DOHH2 (cell line): ENCODE data around the gene PPP1R3F.

ENCODE experiments used
- EZH2phosphoT487 ChIP-seq: fragments of 200-600 bp; sonication (generic); IDR thresholded peaks from 2 replicates; pipeline ENCODE4 v1.6.1; 2017; ENCODE audit warnings: borderline replicate concordance, mild to moderate bottlenecking, antibody characterized with exemption, low read length, moderate library complexity, mixed read lengths
- TF ChIP-seq, protein P1 (sequence below): fragments of 200-600 bp; sonication (generic); IDR thresholded peaks from one replicate; pipeline ENCODE4 v1.5.1; 2014; ENCODE audit warnings: antibody characterized with exemption, mild to moderate bottlenecking, low read depth, low read length; ENCODE audit not compliant: poor library complexity, severe bottlenecking

DNA sequence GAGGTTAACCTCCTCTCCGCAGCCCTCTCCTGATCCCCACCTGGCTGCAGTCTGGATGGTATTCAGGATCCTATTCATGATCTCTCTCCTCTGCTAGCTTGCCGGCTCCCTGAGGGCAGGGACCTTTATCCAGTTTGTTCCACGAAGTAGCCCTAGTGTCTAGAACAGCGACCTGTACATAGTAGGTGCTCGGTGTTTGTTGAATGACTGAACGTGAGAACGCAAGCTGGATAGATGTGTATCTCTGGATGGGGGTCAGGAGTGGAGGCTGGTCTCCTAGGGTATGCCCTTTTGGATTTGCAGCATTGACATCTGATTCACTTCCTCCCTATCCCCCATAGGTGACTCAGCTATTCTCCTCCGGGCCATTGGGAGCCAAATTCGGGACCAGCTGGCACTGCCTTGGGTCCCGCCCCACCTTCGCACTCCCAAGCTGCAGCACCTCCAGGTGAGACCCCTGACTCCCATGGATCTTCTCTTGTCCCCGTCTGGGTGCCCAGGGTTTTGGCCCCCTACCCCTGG is 27.0 kb upstream of the PPP1R3F start:
- TF ChIP-seq, protein P1, sequence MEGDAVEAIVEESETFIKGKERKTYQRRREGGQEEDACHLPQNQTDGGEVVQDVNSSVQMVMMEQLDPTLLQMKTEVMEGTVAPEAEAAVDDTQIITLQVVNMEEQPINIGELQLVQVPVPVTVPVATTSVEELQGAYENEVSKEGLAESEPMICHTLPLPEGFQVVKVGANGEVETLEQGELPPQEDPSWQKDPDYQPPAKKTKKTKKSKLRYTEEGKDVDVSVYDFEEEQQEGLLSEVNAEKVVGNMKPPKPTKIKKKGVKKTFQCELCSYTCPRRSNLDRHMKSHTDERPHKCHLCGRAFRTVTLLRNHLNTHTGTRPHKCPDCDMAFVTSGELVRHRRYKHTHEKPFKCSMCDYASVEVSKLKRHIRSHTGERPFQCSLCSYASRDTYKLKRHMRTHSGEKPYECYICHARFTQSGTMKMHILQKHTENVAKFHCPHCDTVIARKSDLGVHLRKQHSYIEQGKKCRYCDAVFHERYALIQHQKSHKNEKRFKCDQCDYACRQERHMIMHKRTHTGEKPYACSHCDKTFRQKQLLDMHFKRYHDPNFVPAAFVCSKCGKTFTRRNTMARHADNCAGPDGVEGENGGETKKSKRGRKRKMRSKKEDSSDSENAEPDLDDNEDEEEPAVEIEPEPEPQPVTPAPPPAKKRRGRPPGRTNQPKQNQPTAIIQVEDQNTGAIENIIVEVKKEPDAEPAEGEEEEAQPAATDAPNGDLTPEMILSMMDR: no peak
- no peak for TF ChIP-seq EZH2phosphoT487
